DOHH2 (cell line): ENCODE results near the gene MAP3K5.

Experiments used
- H3F3A ChIP-seq: fragments of 200-600 bp; sonication (generic), shearing (Covaris generic); 2 replicates; pipeline ENCODE4 v1.6.0; 2016; ENCODE audit warnings: antibody characterized with exemption, mild to moderate bottlenecking; ENCODE audit not compliant: control insufficient read depth, insufficient read depth
- H3K27ac ChIP-seq: fragments of 200-600 bp; sonication (generic); 2 replicates; pipeline ENCODE4 v1.5.1; 2014; ENCODE audit warnings: low read depth, mild to moderate bottlenecking, low read length, moderate library complexity
- H3K27me3 ChIP-seq: fragments of 200-600 bp; sonication (generic); 2 replicates; pipeline ENCODE4 v1.6.1; 2014; ENCODE audit warnings: mild to moderate bottlenecking, low read length, mixed read lengths; ENCODE audit not compliant: control insufficient read depth
- H3K36me3 ChIP-seq: fragments of 200-600 bp; sonication (generic); 2 replicates; pipeline ENCODE4 v1.6.1; 2014; ENCODE audit warnings: mild to moderate bottlenecking, low read length, moderate library complexity, mixed read lengths; ENCODE audit not compliant: control insufficient read depth
- H3K4me1 ChIP-seq: fragments of 200-600 bp; sonication (generic); 2 replicates; pipeline ENCODE4 v1.6.1; 2014; ENCODE audit warnings: mild to moderate bottlenecking, low read length, mixed read lengths; ENCODE audit not compliant: control insufficient read depth
- H3K4me2 ChIP-seq: fragments of 200-600 bp; sonication (generic); 2 replicates; pipeline ENCODE4 v1.6.0; 2014; ENCODE audit warnings: mild to moderate bottlenecking, low read length, moderate library complexity
- H3K4me3 ChIP-seq: fragments of 200-600 bp; sonication (generic); 2 replicates; pipeline ENCODE4 v1.5.1; 2014; ENCODE audit warnings: mild to moderate bottlenecking, low read length, mixed read lengths
- H3K79me2 ChIP-seq: fragments of 200-600 bp; sonication (generic); 2 replicates; pipeline ENCODE4 v1.6.1; 2014; ENCODE audit warnings: mild to moderate bottlenecking, low read length, mixed read lengths; ENCODE audit not compliant: control insufficient read depth
- H3K9me2 ChIP-seq: fragments of 200-600 bp; sonication (generic); replicated peaks from 2 replicates; pipeline ENCODE4 v1.6.1; 2014; ENCODE audit warnings: mild to moderate bottlenecking, low read length, mixed read lengths; ENCODE audit not compliant: control insufficient read depth
- H3K9me3 ChIP-seq: fragments of 200-600 bp; sonication (generic); 2 replicates; pipeline ENCODE4 v1.6.1; 2014; ENCODE audit warnings: antibody characterized with exemption, low read length, mixed read lengths; ENCODE audit not compliant: control insufficient read depth, insufficient read depth
- H4K20me1 ChIP-seq: fragments of 200-600 bp; sonication (generic); 2 replicates; pipeline ENCODE4 v1.6.0; 2014; ENCODE audit warnings: low read depth, mild to moderate bottlenecking, antibody characterized with exemption, low read length, moderate library complexity; ENCODE audit not compliant: control insufficient read depth, insufficient read depth
- CTCF ChIP-seq: fragments of 200-600 bp; sonication (generic); IDR thresholded peaks from one replicate; pipeline ENCODE4 v1.5.1; 2014; ENCODE audit warnings: antibody characterized with exemption, mild to moderate bottlenecking, low read depth, low read length; ENCODE audit not compliant: poor library complexity, severe bottlenecking
- EZH2phosphoT487 ChIP-seq: fragments of 200-600 bp; sonication (generic); IDR thresholded peaks from 2 replicates; pipeline ENCODE4 v1.6.1; 2017; ENCODE audit warnings: borderline replicate concordance, mild to moderate bottlenecking, antibody characterized with exemption, low read length, moderate library complexity, mixed read lengths

The MAP3K5 gene

GRCh38 chr6:136535017-136535765, 257.1 kb downstream of the MAP3K5 start:
- peaks cover 11% of the 10 kb centered on the region for H3K27me3 ChIP-seq
- H3K9me2 ChIP-seq = no peaks in the 10 kb centered on the region
- no peaks in the 10 kb centered on the region for H3K9me3 ChIP-seq
- H3K4me2 ChIP-seq = no peak overlapping the region
- H3K36me3 ChIP-seq = no peaks in the 10 kb centered on the region
- no peak overlapping the region for H3K4me3 ChIP-seq
- H3K79me2 ChIP-seq = no peaks in the 10 kb centered on the region
- H3F3A ChIP-seq = no peaks in the 10 kb centered on the region
- no peaks in the 10 kb centered on the region for H3K4me1 ChIP-seq
- H4K20me1 ChIP-seq = no peaks in the 10 kb centered on the region
- no peak overlapping the region for H3K27ac ChIP-seq
- no peak for TF ChIP-seq EZH2phosphoT487
- TF ChIP-seq CTCF = no peak

- no peaks in the 10 kb centered on the region for H3K9me3 ChIP-seq
- H3K79me2 ChIP-seq = no peaks in the 10 kb centered on the region
- no peaks in the 10 kb centered on the region for H4K20me1 ChIP-seq
These were observed 258.0 kb downstream of the MAP3K5 start for GRCh38 chr6:136534268-136534667.

GRCh38 chr6:136533487-136533886, 258.8 kb downstream of the MAP3K5 start:
- H3K4me1 ChIP-seq = no peaks in the 10 kb centered on the region
- H3K27ac ChIP-seq = no peak overlapping the region
- TF ChIP-seq EZH2phosphoT487 = no peak
- peaks cover 3% of the 10 kb centered on the region; the same call in 1 of the 2 replicates for H3K27me3 ChIP-seq
- no peak overlapping the region for H3K4me2 ChIP-seq
- no peaks in the 10 kb centered on the region for H3K9me3 ChIP-seq
- H3F3A ChIP-seq = no peaks in the 10 kb centered on the region
- no peak overlapping the region for H3K4me3 ChIP-seq
- no peaks in the 10 kb centered on the region for H3K36me3 ChIP-seq
- H3K9me2 ChIP-seq = no peaks in the 10 kb centered on the region
- no peaks in the 10 kb centered on the region for H3K79me2 ChIP-seq
- no peaks in the 10 kb centered on the region for H4K20me1 ChIP-seq

More at GRCh38 chr6:136534268-136534667, 258.0 kb downstream of the MAP3K5 start:
- TF ChIP-seq EZH2phosphoT487 (no peak), CTCF (no peak)
- H3K27ac ChIP-seq = no peak overlapping the region
- no peaks in the 10 kb centered on the region for H3K36me3 ChIP-seq
- no peaks in the 10 kb centered on the region for H3K9me2 ChIP-seq
- no peaks in the 10 kb centered on the region for H3F3A ChIP-seq
- H3K4me3 ChIP-seq = no peak overlapping the region
- H3K4me1 ChIP-seq = no peaks in the 10 kb centered on the region
- no peak overlapping the region for H3K4me2 ChIP-seq
- peaks cover 3% of the 10 kb centered on the region for H3K27me3 ChIP-seq

GRCh38 chr6:136532030-136532429, 260.2 kb downstream of the MAP3K5 start:
- no peak overlapping the region for H3K27ac ChIP-seq
- no peak overlapping the region for H3K4me3 ChIP-seq
- H3K27me3 ChIP-seq = peaks cover 3% of the 10 kb centered on the region; the same call in 1 of the 2 replicates
- H3F3A ChIP-seq = no peaks in the 10 kb centered on the region
- no peaks in the 10 kb centered on the region for H4K20me1 ChIP-seq
- no peaks in the 10 kb centered on the region for H3K9me2 ChIP-seq
- no peaks in the 10 kb centered on the region for H3K79me2 ChIP-seq
- no peaks in the 10 kb centered on the region for H3K4me1 ChIP-seq
- TF ChIP-seq EZH2phosphoT487 (no peak), CTCF (no peak)
- H3K36me3 ChIP-seq = no peaks in the 10 kb centered on the region
- no peak overlapping the region for H3K4me2 ChIP-seq
- no peaks in the 10 kb centered on the region for H3K9me3 ChIP-seq
